ENCODE data around the gene TRIM67. TPM values are rescaled to one million over a fixed set of nuclear protein-coding genes. Genes with fewer than 3 reads are reported as not detected.

The TRIM67 gene
- total and polyA plus RNA-seq, 9 donors = 0.02 to 0.92 (median 0.05) TPM; not detected in 6

GRCh38 chr1:231162970-231163829 lies 1.3 kb downstream of the TRIM67 start:
- WGBS, 3 donors = 3 to 16% (median 5%) methylated on average over 22 to 97 of the region's 97 CpGs
- Histone ChIP-seq H3K36me3 (no peaks in the 10 kb centered on the region), H3K4me1 (ENCODE audit: insufficient read depth) (peaks cover 19% of the 10 kb centered on the region), H3K27ac (no peak overlapping the region), H3K27me3 (no peaks in the 10 kb centered on the region), H3K9me3 (peaks cover 0 to 5% of the 10 kb centered on the region in 2 donors), H3K4me3 (no peak overlapping the region)
- intact Hi-C loops (cut with DNase I) = no loop called here
- DNase-seq = no peak
- no peak for TF ChIP-seq EP300 (IDR thresholded peaks at IDR 0.05)
- TF ChIP-seq POLR2A (IDR thresholded peaks at IDR 0.05) = no peak
- TF ChIP-seq CTCF (IDR thresholded peaks at IDR 0.05) = no peak

DNA sequence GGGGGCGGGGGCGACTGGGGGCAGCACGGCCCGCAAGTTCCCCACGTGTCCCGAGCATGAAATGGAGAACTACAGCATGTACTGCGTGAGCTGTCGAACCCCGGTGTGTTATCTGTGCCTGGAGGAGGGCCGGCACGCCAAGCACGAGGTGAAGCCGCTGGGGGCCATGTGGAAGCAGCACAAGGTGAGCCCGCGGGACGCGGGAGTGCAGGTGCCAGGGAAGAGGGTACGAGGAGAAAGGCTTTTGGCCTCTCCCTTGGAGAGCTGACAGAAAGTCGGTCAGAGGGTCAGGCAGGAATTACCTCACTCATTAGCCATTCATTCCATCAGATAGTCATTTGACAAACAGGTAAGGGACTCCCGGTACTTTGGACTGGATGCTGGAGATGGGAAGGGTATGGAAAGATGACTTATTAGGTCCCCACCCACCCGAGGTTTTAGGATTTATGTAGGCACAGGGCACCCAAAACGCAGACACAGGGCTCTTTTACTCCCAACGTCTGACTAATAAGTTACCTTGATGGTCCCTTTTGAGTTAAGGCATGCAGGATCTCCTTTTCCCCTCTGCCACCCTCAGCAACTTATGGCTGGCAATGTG lies 2.1 kb downstream of the TRIM67 start:
- Histone ChIP-seq H3K4me3 (no peak overlapping the region), H3K4me1 (ENCODE audit: insufficient read depth) (peaks cover 19% of the 10 kb centered on the region), H3K9me3 (peaks cover 0 to 5% of the 10 kb centered on the region in 2 donors), H3K36me3 (no peaks in the 10 kb centered on the region), H3K27ac (no peak overlapping the region), H3K27me3 (no peaks in the 10 kb centered on the region)
- no peak for DNase-seq
- WGBS, 3 donors = 19 to 37% (median 21%) methylated on average over 21 to 23 of the region's 23 CpGs
- TF ChIP-seq CTCF (IDR thresholded peaks at IDR 0.05) (no peak), EP300 (IDR thresholded peaks at IDR 0.05) (no peak), POLR2A (IDR thresholded peaks at IDR 0.05) (no peak)
- intact Hi-C loops (cut with DNase I) = no loop called here

- H3K4me1 ChIP-seq (ENCODE audit: insufficient read depth) = peaks cover 19% of the 10 kb centered on the region
- no peak overlapping the region for H3K27ac ChIP-seq
- H3K27me3 ChIP-seq = no peaks in the 10 kb centered on the region
- no peaks in the 10 kb centered on the region for H3K36me3 ChIP-seq
- no peak for DNase-seq
- no peak for TF ChIP-seq EP300 (IDR thresholded peaks at IDR 0.05)
- no peak for TF ChIP-seq CTCF (IDR thresholded peaks at IDR 0.05)
- no peak for TF ChIP-seq POLR2A (IDR thresholded peaks at IDR 0.05)
- peaks cover 0 to 5% of the 10 kb centered on the region in 2 donors for H3K9me3 ChIP-seq
- intact Hi-C loops (cut with DNase I) = no loop called here
- no peak overlapping the region for H3K4me3 ChIP-seq
- 91 to 96% (median 94%) methylated on average over 1 of the region's 1 CpG for WGBS, 3 donors
These were observed 3.5 kb downstream of the TRIM67 start for GRCh38 chr1:231165371-231165770.

GRCh38 chr1:231166398-231166797 lies 4.5 kb downstream of the TRIM67 start:
- no peak for DNase-seq
- Histone ChIP-seq H3K36me3 (no peaks in the 10 kb centered on the region), H3K9me3 (peaks cover 0 to 5% of the 10 kb centered on the region in 2 donors), H3K4me3 (no peak overlapping the region), H3K4me1 (ENCODE audit: insufficient read depth) (peaks cover 16% of the 10 kb centered on the region), H3K27me3 (no peaks in the 10 kb centered on the region), H3K27ac (no peak overlapping the region)
- intact Hi-C loops (cut with DNase I) = no loop called here
- TF ChIP-seq EP300 (IDR thresholded peaks at IDR 0.05) (no peak), CTCF (IDR thresholded peaks at IDR 0.05) (no peak), POLR2A (IDR thresholded peaks at IDR 0.05) (no peak)
